Epidermal melanocyte (primary cell): ENCODE results near the gene RUNX1.

Source experiments
- DNase-seq: peaks from one replicate; pipeline ENCODE4 v3.0.0; 2011; ENCODE audit warnings: low spot score; ENCODE audit not compliant: insufficient read length

RUNX1 gene

GRCh38 chr21:34830386-34831170 is 218.5 kb downstream of the RUNX1 start:
- DNase-seq, result no peak

- no peak for DNase-seq
Measured at GRCh38 chr21:34827445-34828235, 221.5 kb downstream of the RUNX1 start.

- no peak for DNase-seq
Measured at GRCh38 chr21:34826836-34827235, 222.3 kb downstream of the RUNX1 start.

- no peak for DNase-seq
Measured at GRCh38 chr21:34825948-34826548, 223.1 kb downstream of the RUNX1 start.

GRCh38 chr21:34825101-34825500 is 224.0 kb downstream of the RUNX1 start:
- DNase-seq, result no peak

GRCh38 chr21:34824314-34824713 is 224.8 kb downstream of the RUNX1 start:
- no peak for DNase-seq

- DNase-seq, result no peak
Measured at GRCh38 chr21:34822942-34823341, 226.2 kb downstream of the RUNX1 start.

GRCh38 chr21:34822168-34822567 is 226.9 kb downstream of the RUNX1 start:
- DNase-seq, result no peak

GRCh38 chr21:34821717-34822116 is 227.4 kb downstream of the RUNX1 start:
- DNase-seq, result no peak

- DNase-seq, result no peak
Measured at GRCh38 chr21:34820051-34820450, 229.1 kb downstream of the RUNX1 start.

- DNase-seq, result no peak
Measured at GRCh38 chr21:34819357-34819999, 229.6 kb downstream of the RUNX1 start.

GRCh38 chr21:34818662-34819158 is 230.4 kb downstream of the RUNX1 start:
- DNase-seq, result no peak

GRCh38 chr21:34817821-34818661 is 231.1 kb downstream of the RUNX1 start:
- DNase-seq, result no peak

- no peak for DNase-seq
Measured at GRCh38 chr21:34815831-34816705, 233.0 kb downstream of the RUNX1 start.

- no peak for DNase-seq
Measured at GRCh38 chr21:34814529-34814951, 234.6 kb downstream of the RUNX1 start.

- DNase-seq, result no peak
Measured at GRCh38 chr21:34813266-34813894, 235.7 kb downstream of the RUNX1 start.

- no peak for DNase-seq
Measured at GRCh38 chr21:34812504-34813265, 236.4 kb downstream of the RUNX1 start.

GRCh38 chr21:34811368-34811767 is 237.7 kb downstream of the RUNX1 start:
- no peak for DNase-seq
